GM12878 (cell line): ENCODE measurements around the gene SPATA12. TPM values are rescaled to one million over a fixed set of nuclear protein-coding genes. Genes with fewer than 3 reads are reported as not detected.
A peak's percentile ranks its signal among the peaks of the same experiment; 100 is the strongest.
"Not testable (repeated sequence)": the region's sequence is repeated elsewhere in the genome, so short reads cannot be mapped to it uniquely, and the experiment has no call there.

Experiments
- ATAC-seq: fragments of 200-7000 bp; cut with Tn5 transposase; 3 replicates; pipeline ENCODE4 v1.9.1; 2020; ENCODE audit warnings: mild to moderate bottlenecking, moderate library complexity
- BruUV-seq: library from RNA; stranded (reverse); fragments of 400-500 nt; replicated peaks from 2 replicates; lab custom pipeline; 2021; lab: Mats Ljungman, UMichigan
- CTCF ChIA-PET: fragments of 300-600 bp; sonication (Branson Sonifier 250); formaldehyde crosslinking; extraction: SDS; loops from one replicate; lab custom pipeline; 2021; ENCODE audit warnings: inconsistent platforms; lab: Yijun Ruan, JAX
- POLR2A ChIA-PET: fragments of 350-600 bp; formaldehyde crosslinking; extraction: SDS; loops from one replicate; lab custom pipeline; 2021; ENCODE audit warnings: inconsistent platforms; lab: Charles Lee
- RAD21 ChIA-PET: fragments of 300-600 bp; sonication (Branson Sonifier 250); formaldehyde crosslinking; loops from one replicate; lab custom pipeline; 2023; ENCODE audit warnings: antibody characterized with exemption; ENCODE audit not compliant: unreplicated experiment; lab: Charles Lee
- SMC1A ChIA-PET: fragments of 300-600 bp; sonication (Branson Sonifier 250); formaldehyde crosslinking; loops from one replicate; lab custom pipeline; 2023; ENCODE audit not compliant: unreplicated experiment, uncharacterized antibody; lab: Charles Lee
- DNase-seq: peaks from one replicate; pipeline ENCODE4 v3.0.0-alpha.2; 2011; ENCODE audit warnings: low read depth, low spot score
- FAIRE-seq: peaks from 3 replicates; lab custom pipeline; 2011; peaks lifted over from hg19 to GRCh38; lab: Jason Lieb, UNC
- H2AFZ ChIP-seq: 2 replicates; pipeline ENCODE4 v1.6.0; 2011; ENCODE audit warnings: low read depth, low read length, control low read depth; ENCODE audit not compliant: control insufficient read depth
- H3K27ac ChIP-seq: 2 replicates; pipeline ENCODE4 v1.5.1; 2011; ENCODE audit warnings: control low read depth; ENCODE audit not compliant: control insufficient read depth, insufficient read depth
- H3K27me3 ChIP-seq, 2 experiments: replicated peaks in 1 of 2; 2 replicates each; pipeline versions ENCODE4 v1.6.0 to v1.6.1; 2011; ENCODE audit warnings: low read length in 1 of 2; ENCODE audit not compliant: control insufficient read depth in 2 of 2, insufficient read depth in 2 of 2
- H3K36me3 ChIP-seq, 2 experiments: 2 replicates each; pipeline ENCODE4 v1.5.1; 2011; ENCODE audit warnings: low read length in 1 of 2; ENCODE audit not compliant: control insufficient read depth in 2 of 2, insufficient read depth in 2 of 2
- H3K4me1 ChIP-seq: 2 replicates; pipeline ENCODE4 v1.6.1; 2011; ENCODE audit warnings: mild to moderate bottlenecking, low read length, moderate library complexity, mixed read lengths; ENCODE audit not compliant: control insufficient read depth, insufficient read depth
- H3K4me2 ChIP-seq: 2 replicates; pipeline ENCODE4 v1.6.0; 2011; ENCODE audit warnings: control low read depth; ENCODE audit not compliant: control insufficient read depth, insufficient read depth
- H3K4me3 ChIP-seq: fragments of 200-600 bp; sonication (generic); 2 replicates; pipeline ENCODE4 v1.5.1; 2016
- H3K79me2 ChIP-seq: 2 replicates; pipeline ENCODE4 v1.6.0; 2011; ENCODE audit warnings: low read length; ENCODE audit not compliant: control insufficient read depth, insufficient read depth
- H3K9ac ChIP-seq: 2 replicates; pipeline ENCODE4 v1.8.0; 2011; ENCODE audit warnings: low read length, control low read depth, mixed read lengths; ENCODE audit not compliant: control insufficient read depth, insufficient read depth
- H3K9me3 ChIP-seq: replicated peaks from 3 replicates; pipeline ENCODE4 v1.5.1; 2011; ENCODE audit warnings: mild to moderate bottlenecking, low read length; ENCODE audit not compliant: control insufficient read depth, insufficient read depth
- H4K20me1 ChIP-seq: 2 replicates; pipeline ENCODE4 v1.6.0; 2011; ENCODE audit not compliant: control insufficient read depth, insufficient read depth
- IKZF1 ChIP-seq: fragments of 450-650 bp; conservative IDR thresholded peaks from 2 replicates; pipeline ENCODE4 v1.6.1; 2017; ENCODE audit warnings: antibody characterized with exemption, mild to moderate bottlenecking
- IKZF2 ChIP-seq, 2 experiments: fragments of 450-650 bp; IDR thresholded peaks; 2 replicates each; pipeline ENCODE4 v1.6.1; 2017; ENCODE audit warnings: mild to moderate bottlenecking in 2 of 2, moderate library complexity in 2 of 2
- SREBF1 ChIP-seq: IDR thresholded peaks from 2 replicates; pipeline ENCODE4 v1.6.1; 2012; ENCODE audit warnings: mild to moderate bottlenecking, low read length
- WGBS: methylation state at CpG from one replicate; pipeline ENCODE4 v1.1.6; 2016; ENCODE audit warnings: low lambda C conversion rate; ENCODE audit not compliant: insufficient replicate concordance, insufficient coverage; ENCODE audit errors: missing lambda C conversion rate; 5-methylcytosine and 5-hydroxymethylcytosine counted together
- in situ Hi-C: fragments of 300-500 bp; cut with MboI; formaldehyde crosslinking; loops from 9 replicates; pipeline ENCODE4 v1.14.3; 2018; ENCODE audit warnings: mixed read lengths
- intact Hi-C: fragments of 100-400 bp; cut with micrococcal nuclease; formaldehyde crosslinking; loops from one replicate; pipeline ENCODE4 v1.14.2; 2022; ENCODE audit not compliant: unreplicated experiment
- polyA plus RNA-seq, 11 experiments: library from polyadenylated mRNA; depleted of rRNA in 4 of 11; unstranded in 6 of 11; stranded (reverse) in 5 of 11; fragments of >200 nt; fragmentation: Nextera tagmentation in 4 of 11; fragmentation: Illumina TruSeq in 1 of 11; extraction: Ambion mirVana in 4 of 11; extraction: Trizol in 1 of 11; gene quantifications; 1 replicate in 1 of 11; 2 replicates in 10 of 11; pipeline versions ENCODE4 v1.2.1 to v1.2.3, GENCODE V29; 2011 to 2016; ENCODE audit warnings: inconsistent platforms in 2 of 11, missing spikeins in 2 of 11, low read depth in 1 of 11
- total RNA-seq, 4 experiments: library from RNA; depleted of rRNA in 3 of 4; stranded (reverse); fragments of >200 nt in 3 of 4; fragmentation: Illumina TruSeq in 1 of 4; extraction: Trizol in 1 of 4; gene quantifications; 2 replicates each; pipeline versions ENCODE4 v1.2.1 to v1.2.3, GENCODE V29; 2013 to 2021

The SPATA12 gene
- total and polyA plus RNA-seq, 10 of the 15 experiments (the other 5 are each of a cell fraction or from before 2014, with no cell fraction given), result 0.03 to 0.69 (median 0.37) TPM

GRCh38 chr3:57083266-57083995 lies 23.0 kb downstream of the SPATA12 start:
- DNase-seq, H3K27me3 ChIP-seq, H3K27ac ChIP-seq, H3K36me3 ChIP-seq, H4K20me1 ChIP-seq, H3K4me1 ChIP-seq, H3K79me2 ChIP-seq, H3K4me2 ChIP-seq, H3K9ac ChIP-seq, CTCF ChIA-PET, H2AFZ ChIP-seq, intact Hi-C loops, BruUV-seq, POLR2A ChIA-PET, FAIRE-seq, in situ Hi-C loops, H3K4me3 ChIP-seq, ATAC-seq, H3K9me3 ChIP-seq: not testable (repeated sequence)
- 50% methylated on average over 13 of the region's 16 CpGs for WGBS
- RAD21 ChIA-PET, result interaction anchor here (0.7 kb wide), 1 partner anchor 121 kb away, joined by 3 read pairs; no protein-coding TSS in a partner anchor
- SMC1A ChIA-PET, result interaction anchor here (1.7 kb wide), 1 partner anchor 10 kb away, joined by 4 read pairs; no protein-coding TSS in a partner anchor
- TF ChIP-seq IKZF2 (IDR thresholded peaks at IDR 0.05) (peak in 1 of 2 experiments; percentile 28; a peak in 1 of 4 replicates), IKZF1 (peak; percentile 63; the same call in 1 of the 2 replicates)

GRCh38 chr3:57085211-57085610 lies 24.7 kb downstream of the SPATA12 start:
- in situ Hi-C loops, result no loop called here
- Histone ChIP-seq H3K9me3 (no peaks in the 10 kb centered on the region), H4K20me1 (no peaks in the 10 kb centered on the region), H3K27me3 (peaks cover 0 to 2% of the 10 kb centered on the region in 2 experiments; a peak in 2 of 4 replicates), H3K4me1 (no peaks in the 10 kb centered on the region)
- CTCF ChIA-PET, result interaction anchor here (0.8 to 2.0 kb wide), 2 partner anchors 13 to 89 kb away, joined by 3 to 6 read pairs; no protein-coding TSS in a partner anchor
- POLR2A ChIA-PET, result no interaction called here
- no peak for TF ChIP-seq SREBF1
- TF ChIP-seq, all 136 proteins: peak for 0
- intact Hi-C loops, result no loop called here
- 56% methylated on average over 4 of the region's 4 CpGs for WGBS
- ATAC-seq (no peak), DNase-seq (no peak), FAIRE-seq (no peak)
- H3K27ac ChIP-seq, result no peak overlapping the region
- no peaks in the 10 kb centered on the region for H3K79me2 ChIP-seq
- no peak overlapping the region for H3K9ac ChIP-seq
- RAD21 ChIA-PET, result no interaction called here
- no peak overlapping the region for H2AFZ ChIP-seq
- H3K4me3 ChIP-seq, result no peak overlapping the region
- no TSS peak for BruUV-seq
- SMC1A ChIA-PET, result interaction anchor here (1.7 kb wide), 1 partner anchor 14 kb away, joined by 4 read pairs; no protein-coding TSS in a partner anchor
- no peak overlapping the region for H3K4me2 ChIP-seq
- no peaks in the 10 kb centered on the region for H3K36me3 ChIP-seq
